HG02938 (cell line): ENCODE data around the gene RFXANK.
A peak's percentile ranks its signal among the peaks of the same experiment; 100 is the strongest.
"Not testable (repeated sequence)": the region's sequence is repeated elsewhere in the genome, so short reads cannot be mapped to it uniquely, and the experiment has no call there.

Source experiments
- ATAC-seq: cut with Tn5 transposase; IDR thresholded peaks from one replicate; pipeline ENCODE4 v1.9.1; 2021; ENCODE audit warnings: mild to moderate bottlenecking, moderate library complexity; ENCODE audit not compliant: unreplicated experiment

Gene RFXANK

DNA sequence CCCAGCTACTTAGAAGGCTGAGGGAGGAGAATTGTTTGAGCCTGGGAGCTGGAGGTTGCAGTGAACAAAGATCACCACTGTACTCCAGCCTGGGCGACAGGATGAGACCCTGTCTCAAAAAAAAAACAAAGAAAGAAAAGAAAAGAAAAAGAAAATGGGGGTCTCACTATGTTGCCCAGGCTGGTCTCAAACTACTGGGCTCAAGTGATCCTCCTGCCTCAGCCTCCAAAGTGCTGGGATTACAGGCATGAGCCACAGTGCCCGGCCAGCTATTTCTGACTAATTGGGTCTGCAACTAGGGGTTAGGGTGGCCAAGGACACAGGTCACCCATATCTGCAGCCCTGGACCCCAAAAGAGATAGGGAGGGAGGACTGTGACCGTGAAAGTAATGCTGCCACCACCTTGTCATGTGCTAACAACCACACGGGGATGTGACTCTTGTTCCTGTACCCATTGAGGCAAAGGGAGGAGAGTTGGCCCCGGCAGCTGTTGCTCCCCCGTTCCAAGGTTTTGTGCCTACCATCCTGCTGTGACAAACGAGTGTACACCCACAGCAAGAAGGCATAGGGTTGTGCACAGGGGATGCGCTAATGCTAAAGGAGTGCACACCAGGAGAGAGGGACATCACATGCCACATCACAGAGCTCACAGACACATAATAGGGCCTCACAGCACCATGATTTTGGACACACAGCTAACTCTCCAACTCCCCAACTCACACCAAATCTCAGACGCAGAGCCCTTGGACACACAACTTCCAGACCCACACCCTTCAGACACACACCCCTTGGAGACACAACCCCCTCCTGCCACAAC lies 22.6 kb upstream of the RFXANK start:
- no peak for ATAC-seq

DNA sequence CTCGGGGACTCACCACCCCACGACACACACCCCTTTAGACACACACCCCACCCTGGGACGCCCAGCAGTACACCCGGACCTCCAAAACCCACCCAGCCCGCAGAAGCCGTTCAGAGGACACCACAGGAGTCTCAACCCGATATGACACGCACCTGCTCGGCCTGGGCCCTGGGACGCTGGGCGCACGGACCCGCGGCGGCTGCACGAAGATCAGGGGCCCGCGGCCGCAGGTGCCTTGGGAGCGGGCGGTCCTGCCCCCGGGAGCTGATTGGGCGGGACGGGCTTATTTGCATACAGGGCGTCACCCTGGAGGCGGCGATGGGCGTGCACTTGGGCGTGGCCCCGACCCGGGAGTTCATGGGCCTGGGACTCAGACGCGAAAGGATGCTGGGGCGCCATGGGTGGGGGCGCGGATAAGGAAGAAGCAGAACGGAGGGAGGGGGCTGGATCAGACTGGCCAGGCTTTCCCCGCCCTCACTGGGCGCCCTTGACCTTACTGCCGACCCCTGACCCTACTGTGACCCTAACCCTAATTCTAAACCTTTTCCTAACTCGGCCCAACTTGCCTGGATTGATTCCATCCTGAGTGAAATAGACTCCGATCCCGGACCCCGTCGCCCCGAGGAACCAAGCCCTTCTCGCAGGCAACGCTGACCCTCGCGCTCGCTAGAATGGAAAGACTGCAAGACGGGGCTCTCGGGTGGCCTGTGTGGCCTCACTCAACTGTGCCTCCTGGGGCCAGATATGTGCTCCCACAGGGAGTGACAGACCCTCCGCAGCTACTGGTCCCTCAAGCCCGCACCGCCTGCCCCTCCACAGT lies 21.8 kb upstream of the RFXANK start, which contains the start of gene MEF2B:
TSS of gene MEF2B (minus strand) at position 211 of the 820 bp plus-strand sequence. CDS start 19,528 bp downstream, outside the sequence.
- peak; percentile 74 for ATAC-seq

DNA sequence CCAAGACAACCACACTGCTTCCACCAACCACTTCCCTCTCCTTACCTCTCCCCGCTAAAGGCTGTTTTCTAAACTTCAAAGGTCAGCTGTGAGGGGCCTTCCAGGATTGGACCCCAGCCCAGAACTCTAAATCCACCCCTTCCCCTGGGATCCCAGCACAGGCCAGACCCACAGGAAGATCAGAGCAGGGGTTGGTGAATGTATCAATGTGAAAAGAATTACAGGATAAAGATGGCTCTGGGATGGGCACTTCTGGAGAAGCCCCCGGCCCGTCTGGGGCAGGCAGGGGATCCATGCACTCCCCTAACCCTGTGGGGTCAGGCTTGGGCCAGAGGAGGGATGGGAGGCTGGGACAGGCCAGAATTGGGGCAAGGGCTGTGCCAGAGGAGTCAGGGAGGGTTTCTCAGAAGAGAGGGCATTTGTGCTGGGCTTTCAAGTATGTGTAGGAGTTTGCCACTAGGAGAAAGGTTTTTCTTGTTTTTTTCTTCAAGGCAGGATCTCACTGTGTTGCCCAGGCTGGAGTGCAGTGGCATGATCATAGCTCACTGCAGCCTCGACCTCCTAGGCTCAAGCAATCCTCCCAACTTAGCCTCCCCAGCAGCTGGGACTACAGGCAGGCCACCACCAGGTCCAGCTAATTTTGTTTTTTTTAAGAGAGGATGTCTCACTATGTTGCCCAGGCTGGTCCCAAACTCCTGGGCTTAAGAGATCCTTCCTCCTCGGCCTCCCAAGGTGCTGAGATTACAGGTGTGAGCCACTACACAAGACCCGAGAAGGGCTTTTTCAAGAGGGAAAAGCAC lies 21.0 kb upstream of the RFXANK start:
- no peak for ATAC-seq

DNA sequence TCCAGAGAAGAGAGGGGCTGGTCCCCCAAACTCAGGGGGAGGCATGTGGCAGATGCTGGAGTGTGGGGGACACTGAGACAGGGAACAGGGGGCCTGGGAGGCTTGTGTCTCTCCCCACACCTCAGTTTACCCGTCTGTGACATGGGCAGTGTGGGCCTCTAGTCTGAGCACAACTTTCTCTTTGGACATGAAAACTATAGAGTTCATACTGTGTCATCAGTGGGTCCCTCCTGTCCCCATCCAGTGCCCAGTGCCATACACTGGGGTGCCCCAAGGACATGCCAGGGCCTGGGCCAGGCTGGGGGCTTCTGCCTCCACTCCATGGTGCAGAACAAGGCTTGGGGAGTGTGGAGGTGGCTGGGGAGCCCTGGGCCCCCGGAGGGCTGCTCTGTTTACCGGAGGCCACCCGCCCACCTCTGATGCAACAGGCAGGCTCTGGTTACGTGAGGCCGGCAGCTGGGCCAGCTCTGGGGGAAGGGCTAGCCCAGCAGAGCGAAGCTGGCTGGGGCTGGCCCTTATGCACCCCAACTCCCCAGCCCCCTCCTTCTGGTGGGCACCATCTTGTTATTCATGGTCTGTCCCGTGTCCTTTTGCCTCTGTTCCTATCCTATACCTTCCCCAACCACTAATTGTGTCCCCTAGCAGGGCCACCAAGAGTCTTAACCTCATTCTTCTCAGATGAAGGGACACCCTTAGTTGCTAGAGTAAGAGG lies 20.1 kb upstream of the RFXANK start:
- ATAC-seq = no peak

GRCh38 chr19:19173243-19173642 lies 18.8 kb upstream of the RFXANK start:
- not testable (repeated sequence) for ATAC-seq

GRCh38 chr19:19176950-19177349 lies 15.1 kb upstream of the RFXANK start:
- ATAC-seq = no peak

DNA sequence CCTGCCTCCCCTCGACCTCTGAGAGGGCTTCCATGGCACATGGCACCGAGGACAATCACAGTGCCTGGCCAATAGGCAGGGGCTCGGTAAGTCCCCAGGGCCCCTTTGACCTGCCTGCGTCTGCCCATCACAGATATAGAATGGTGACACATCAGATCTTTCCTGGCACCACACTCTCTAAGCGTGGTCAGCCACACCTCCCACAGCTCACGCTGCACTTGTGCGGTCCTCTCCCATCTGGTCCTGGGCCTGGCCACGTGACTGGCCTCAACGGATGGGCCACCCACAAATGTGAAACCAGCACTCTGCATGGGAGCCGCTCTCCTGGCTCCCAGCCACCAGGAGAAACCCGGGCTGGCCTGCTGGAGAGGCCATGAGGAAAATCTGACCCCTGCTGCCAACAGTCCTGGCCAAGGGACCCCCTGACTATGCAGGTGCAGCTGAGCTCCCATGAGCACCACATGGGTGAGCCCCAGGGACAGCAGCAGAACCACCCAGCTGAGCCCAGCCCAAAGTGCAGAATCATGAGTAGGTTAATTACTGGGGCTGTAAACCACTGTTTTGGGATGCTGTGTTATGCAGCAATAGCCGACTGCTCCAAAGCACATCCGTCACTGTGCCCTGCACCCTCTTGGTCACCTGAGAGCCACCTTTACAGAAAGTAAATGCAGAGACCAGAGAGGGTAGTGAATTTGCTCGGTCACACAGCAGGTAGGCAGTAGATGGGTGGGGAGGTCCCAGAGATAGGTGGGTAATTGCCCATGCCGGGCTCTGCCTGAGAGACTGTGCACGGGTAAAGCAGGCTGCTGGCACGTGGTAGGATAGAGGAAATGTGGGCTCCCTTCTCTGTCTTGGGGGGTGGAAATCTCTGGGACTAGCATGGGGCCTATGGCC lies 12.3 kb upstream of the RFXANK start:
- ATAC-seq = no peak

- no peak for ATAC-seq
Observed at GRCh38 chr19:19181488-19181998, 10.5 kb upstream of the RFXANK start.

DNA sequence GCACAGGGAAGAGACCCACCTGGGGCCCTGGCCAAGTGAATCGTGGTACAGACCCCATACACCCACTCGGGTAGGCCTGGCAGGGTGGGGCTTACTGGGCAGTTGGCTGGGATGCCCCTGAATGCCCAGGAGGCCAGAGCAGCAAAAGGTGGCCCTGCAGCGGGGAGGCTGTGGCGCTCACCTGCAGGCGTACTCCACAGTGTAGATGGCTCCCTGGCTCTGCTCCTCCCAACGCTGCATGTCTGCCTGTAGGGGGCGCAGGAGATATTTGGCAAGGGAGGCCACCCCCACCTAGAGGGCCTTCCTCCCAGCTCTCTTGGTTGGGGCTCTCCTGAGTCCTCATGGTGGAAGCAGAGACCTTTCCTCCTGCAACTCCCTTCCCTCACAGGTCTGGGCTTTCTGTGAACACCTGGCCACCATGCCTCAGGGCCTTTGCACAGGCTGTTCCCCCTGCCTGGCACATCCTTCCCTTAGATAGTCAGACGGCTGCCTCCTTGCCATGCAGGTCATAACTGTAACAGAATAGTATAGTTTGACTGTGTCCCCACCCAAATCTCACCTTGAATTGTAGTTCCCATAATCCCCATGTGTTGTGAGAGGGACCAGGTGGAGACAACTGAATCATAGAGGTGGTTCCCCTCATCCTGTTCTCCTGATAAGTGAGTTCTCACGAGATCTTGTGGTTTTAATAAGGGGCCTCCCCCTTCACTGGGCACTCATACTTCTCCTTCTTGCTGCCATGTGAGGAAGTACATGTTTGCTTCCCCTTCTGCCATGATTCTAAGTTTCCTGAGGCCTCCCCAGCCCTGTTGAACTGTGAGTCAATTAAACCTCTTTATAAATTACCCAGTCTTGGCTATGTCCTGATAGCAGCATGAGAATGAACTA lies 6.0 kb upstream of the RFXANK start:
- no peak for ATAC-seq

GRCh38 chr19:19186742-19187141 lies 5.3 kb upstream of the RFXANK start:
- ATAC-seq = no peak

DNA sequence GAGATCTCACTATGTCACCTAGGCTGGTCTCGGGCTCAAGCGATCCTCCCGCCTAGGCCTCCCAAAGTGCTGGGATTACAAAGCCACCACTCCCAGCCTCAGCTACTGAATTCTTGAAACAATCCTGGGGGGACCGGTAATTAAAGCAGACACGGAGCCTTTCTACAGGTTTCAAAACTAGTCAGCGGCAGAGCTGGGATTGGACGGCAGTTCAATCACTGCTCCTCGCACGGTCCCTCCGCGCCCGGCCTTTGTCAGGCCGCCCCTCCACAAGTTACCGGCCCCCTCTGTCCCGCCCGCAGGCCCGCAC lies 335 bp upstream of the RFXANK start:
- ATAC-seq = no peak

GRCh38 chr19:19192910-19193423 lies 909 bp downstream of the RFXANK start:
- ATAC-seq = no peak

GRCh38 chr19:19193926-19194325 lies 1.9 kb downstream of the RFXANK start:
- no peak for ATAC-seq

GRCh38 chr19:19201697-19202630 lies 9.9 kb downstream of the RFXANK start:
- no peak for ATAC-seq

- no peak for ATAC-seq
Observed at GRCh38 chr19:19202707-19203011, 10.6 kb downstream of the RFXANK start.

DNA sequence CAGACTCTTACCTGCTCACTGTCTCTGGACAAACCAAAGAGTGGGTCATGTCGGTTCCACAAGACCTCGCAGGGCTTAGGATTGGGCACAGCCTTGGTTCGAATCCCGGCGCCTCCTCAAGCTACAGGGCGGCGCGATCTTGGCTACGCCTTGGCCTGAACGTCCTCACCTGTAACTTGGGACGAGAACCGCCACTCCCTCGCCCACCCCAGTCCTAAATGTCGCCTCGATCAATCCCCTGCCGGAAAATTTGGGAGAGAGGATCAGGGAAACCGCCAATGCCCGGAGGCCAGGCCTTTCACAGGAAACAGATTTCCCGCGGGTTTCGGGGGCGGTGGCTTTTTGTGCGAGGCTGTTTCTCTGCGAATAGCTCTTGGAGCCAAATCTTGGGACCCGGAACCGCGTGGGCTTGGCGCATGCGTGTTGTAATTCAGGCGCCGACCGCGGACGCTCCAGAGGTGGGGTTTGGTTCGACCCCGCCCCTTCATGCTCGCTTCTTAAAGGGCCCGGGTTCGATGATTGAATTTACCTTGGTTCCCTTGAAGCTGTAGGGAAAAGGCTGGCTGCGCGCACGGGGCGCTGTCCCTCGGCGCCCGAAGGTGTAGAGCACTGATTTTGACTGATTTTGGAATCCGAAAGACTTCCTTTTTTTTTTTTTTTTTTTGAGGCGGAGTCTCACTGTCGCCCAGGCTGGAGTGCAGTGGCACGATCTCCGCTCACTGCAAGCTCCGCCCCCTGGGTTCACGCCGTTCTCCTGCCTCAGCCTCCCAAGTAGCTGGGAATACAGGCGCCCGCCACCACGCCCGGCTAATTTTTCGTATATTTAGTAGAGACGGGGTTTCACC lies 11.2 kb downstream of the RFXANK start, which contains the start of gene NR2C2AP:
TSS of gene NR2C2AP (minus strand) at position 403 of the 845 bp plus-strand sequence. CDS start at position 49, 354 bp downstream.
- ATAC-seq = peak; percentile 63
